ENCODE measurements around the gene CACNA1B.

The CACNA1B gene

DNA sequence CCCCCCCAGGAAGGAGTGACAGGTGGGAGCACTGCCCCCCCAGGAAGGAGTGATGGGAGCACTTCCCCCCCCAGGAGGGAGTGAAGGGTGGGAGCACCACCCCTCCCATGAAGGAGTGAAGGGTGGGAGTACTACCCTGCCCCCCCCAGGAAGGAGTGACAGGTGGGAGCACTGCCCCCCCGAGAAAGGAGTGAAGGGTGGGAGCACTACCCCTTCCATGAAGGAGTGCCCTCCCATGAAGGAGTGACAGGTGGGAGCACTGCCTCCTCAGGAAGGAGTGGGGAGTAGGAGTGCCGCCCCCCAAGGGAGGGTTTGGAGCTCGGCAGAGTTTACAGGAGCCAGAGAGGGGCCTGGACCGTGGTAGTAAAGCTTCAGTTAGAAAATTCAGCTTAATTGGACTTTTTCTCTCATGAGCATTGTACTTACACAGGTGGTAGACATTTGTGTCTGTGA, 100.7 kb downstream of the CACNA1B start:
- DNase-seq (ENCODE audit: low read depth in 1 of 2, low spot score in 1 of 2): no peak

DNA sequence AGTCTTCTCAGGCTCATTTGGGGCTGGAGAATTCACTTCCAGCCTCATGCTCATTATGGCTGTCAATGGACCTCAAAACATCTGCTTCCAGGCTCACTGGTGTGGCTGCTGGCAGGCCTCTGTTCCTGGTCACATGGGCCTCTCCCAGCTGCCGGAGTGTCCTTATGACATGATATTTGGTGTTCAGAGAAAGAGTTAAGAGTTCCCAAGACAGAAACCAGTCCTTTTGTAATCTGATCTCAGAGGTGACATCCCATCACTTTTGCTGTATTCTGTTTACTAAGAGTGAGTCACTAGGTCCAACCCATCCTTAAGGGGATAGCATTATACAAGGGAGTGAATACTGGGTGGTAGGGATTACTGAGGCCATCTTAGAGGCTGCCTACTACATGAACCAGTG, 104.6 kb downstream of the CACNA1B start:
- no peak for DNase-seq (ENCODE audit: low read depth in 1 of 2, low spot score in 1 of 2)

DNA sequence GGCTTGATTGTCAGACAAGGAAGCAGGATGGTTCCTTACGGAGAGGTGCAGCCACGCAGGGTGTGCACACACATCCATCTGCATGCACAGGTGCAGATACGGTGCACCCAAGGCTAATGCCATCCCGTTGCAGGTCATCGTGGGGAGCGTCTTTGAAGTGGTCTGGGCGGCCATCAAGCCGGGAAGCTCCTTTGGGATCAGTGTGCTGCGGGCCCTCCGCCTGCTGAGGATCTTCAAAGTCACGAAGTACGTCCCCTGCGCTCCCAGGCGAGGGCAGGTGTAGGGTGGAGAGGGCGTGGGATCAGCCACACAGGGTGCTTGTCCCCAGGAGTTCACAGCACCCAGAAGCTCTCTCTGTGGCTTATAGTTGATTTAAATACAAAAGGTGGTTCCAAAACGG, 106.4 kb downstream of the CACNA1B start:
- DNase-seq (ENCODE audit: low read depth in 1 of 2, low spot score in 1 of 2): no peak

DNA sequence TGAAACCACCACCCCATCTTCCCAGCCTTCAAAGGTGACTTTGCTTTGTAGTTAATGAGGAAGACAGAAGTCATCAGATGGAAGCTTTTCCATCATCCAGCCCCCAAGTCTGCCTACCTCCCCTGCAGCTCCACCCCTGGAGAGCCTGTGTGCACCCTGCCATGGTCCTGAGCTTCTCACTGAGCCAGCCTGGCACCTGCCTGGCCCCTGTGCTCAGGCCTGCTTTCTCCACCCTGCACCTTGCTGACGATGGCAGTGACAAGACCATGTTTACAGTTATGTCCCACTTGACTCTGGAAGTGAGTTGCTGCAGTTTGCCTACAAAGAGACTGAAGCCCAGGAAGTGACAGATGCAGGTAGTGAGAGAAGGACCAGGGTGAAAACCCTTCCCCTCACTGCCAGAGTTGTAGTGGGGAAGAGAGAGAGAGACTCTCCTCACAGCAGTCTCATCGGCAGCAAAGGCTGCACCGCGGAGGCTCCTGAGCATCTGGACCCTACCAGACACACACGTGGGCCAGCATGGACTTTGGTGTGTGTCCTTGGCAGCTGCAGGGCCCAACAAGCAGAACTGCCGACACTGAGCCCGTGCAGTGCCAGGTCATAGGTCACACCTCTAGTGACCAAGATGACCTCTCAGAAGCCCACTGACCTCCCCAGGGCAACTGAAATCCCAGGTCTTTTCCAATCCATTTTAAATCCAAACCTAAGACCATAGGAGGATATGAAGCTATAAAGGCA, 107.1 kb downstream of the CACNA1B start:
- DNase-seq (ENCODE audit: low read depth in 1 of 2, low spot score in 1 of 2): no peak

DNA sequence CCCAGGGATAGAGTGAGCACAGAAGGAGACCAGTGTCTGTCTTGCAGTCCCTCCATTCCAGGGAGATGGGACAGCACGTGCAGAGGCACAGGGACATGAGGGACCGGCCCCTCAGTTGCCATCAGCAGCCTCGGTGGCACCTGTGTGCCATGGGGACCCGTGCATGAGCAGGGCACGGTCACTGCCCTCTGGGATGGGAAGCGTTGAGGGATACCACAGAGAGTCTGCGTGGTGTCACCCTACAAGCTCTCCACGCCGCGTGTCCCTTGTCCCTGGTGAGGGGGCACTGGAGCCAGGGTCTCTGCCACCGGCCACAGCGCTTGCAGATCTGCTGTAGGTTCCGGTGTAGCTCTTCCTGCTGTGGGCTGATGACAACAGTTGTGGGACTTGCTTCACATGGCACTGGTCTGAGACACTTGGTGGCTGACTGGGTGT, 108.1 kb downstream of the CACNA1B start:
- DNase-seq (ENCODE audit: low read depth in 1 of 2, low spot score in 1 of 2): no peak

DNA sequence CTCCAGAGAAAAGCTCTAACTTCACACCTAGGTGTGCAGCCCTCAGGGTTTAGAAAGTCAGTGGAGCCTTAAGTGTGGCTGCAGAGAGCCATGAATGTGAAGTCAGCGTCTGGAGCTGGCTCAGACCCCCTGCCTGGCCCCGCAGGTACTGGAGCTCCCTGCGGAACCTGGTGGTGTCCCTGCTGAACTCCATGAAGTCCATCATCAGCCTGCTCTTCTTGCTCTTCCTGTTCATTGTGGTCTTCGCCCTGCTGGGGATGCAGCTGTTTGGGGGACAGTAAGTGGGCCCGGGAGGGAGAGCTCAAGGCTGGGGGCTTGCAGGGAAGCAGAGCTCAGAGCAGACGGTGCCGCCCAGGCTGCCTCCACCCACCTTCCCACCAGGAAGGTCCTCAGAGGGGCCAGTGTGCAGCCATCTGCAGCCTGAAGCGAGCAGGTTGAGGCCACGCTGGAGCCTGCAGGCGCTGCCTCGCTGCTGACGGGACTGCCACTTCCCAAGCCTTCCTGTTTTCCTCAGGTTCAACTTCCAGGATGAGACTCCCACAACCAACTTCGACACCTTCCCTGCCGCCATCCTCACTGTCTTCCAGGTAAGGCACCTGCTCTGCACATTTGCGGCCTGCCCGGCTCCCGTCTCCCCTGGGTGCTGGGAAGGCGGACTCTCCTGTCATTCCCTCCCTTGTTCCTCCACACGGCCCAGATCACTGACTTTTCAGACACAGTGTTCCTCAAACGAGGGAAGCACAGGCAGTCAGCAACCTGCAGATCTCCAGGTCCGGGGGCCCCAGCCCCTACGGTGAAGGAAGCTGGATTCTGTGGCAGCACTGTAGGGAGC, 108.9 kb downstream of the CACNA1B start:
- no peak for DNase-seq (ENCODE audit: low read depth in 1 of 2, low spot score in 1 of 2)

DNA sequence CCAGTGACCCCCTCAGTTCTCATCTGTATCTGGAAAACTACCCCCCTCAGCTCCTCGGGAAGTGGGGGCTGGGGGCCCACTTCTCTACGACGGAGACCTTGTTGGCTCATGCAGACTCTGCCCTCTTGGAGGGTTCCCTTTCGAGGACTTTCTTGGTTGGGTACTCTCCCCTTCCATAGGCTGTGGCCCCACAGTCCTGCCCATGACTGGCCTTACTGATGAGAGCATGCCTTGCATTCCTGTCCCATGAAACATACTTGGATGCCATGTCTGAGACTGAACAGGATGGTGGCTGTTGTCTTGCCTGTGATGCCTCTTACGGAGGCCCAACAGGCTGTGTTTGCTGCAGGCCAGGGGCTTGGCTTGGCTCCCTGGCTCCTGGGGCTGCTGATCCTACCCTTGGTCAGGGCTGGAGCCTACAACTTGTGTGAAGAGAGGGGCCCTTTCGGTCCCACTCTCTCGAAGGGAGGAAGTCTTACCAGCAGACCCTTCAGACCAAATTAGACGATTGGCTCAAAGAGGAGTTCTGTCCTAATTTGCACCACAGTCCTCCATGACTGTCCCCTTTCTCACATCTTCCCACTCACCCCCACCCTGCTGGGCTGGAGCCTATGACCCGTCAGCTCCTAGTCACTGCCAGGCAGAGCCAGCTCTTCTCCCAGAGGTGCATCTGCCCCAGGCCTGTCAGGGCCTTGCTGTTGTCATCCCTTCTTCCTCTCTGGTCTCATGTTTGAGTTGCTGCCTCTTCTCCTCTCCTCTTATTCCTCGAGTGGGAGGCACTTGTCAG, 109.9 kb downstream of the CACNA1B start:
- DNase-seq (ENCODE audit: low read depth in 1 of 2, low spot score in 1 of 2): no peak

DNA sequence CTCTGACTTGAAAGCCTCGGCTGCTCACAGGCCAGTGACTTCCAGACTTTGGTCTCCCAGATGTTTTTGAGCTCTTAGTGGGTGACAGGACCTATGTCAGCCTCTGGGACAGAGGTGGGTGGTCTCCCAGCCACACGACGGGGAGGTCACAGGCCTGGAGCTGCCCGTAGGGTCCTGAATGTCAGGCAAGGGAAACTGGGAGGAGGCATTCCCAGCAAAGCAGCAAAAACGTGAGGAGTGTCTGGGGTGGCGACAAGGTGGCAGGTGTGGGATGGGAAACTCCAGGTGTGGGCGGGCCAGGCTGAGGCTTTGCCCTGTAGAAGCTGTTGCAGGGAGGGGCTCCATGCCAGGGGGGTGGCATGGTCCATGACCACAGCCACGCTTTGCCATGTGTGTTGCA, 110.5 kb downstream of the CACNA1B start:
- DNase-seq (ENCODE audit: low read depth in 1 of 2, low spot score in 1 of 2): no peak

DNA sequence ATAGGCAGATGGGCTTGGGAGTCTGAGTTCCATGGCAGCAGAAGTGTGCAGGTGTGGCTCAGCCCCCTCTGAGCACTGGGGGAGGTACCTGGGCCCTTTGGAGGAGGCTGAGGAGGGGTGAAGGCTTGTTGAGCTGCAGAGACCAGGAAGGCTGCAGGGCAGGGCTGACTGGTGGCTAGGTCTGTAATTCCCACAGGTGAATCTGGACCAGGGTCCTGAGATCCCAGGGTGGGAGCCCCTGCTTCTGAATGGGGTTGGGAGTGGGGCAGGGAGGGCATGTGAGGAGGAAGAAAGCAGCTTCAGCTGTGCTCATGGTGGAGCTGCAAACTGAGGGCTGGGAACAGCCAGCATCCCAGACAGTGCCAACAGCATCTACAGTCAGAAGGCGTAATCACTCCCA, 111.1 kb downstream of the CACNA1B start:
- DNase-seq (ENCODE audit: low read depth in 1 of 2, low spot score in 1 of 2): no peak

DNA sequence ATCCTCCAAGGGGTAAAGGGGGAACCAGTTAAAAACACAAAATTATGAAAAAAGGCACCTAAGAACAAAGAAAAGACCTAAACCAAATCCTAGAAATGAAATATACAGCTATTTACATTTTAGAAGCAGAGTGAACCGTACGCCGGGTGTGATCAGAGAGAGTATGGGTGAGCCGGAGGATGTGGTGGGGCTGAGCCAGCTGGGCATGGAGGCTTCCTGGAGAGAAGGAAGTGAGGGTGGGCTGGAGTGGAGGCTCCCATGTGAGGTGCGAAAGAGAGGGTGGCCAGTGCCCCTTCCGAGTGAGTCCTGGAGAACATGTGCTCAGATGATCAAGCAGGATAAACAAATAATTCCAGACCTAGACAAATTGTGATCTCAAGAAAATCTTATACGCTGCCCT, 111.6 kb downstream of the CACNA1B start:
- DNase-seq (ENCODE audit: low read depth in 1 of 2, low spot score in 1 of 2): no peak

DNA sequence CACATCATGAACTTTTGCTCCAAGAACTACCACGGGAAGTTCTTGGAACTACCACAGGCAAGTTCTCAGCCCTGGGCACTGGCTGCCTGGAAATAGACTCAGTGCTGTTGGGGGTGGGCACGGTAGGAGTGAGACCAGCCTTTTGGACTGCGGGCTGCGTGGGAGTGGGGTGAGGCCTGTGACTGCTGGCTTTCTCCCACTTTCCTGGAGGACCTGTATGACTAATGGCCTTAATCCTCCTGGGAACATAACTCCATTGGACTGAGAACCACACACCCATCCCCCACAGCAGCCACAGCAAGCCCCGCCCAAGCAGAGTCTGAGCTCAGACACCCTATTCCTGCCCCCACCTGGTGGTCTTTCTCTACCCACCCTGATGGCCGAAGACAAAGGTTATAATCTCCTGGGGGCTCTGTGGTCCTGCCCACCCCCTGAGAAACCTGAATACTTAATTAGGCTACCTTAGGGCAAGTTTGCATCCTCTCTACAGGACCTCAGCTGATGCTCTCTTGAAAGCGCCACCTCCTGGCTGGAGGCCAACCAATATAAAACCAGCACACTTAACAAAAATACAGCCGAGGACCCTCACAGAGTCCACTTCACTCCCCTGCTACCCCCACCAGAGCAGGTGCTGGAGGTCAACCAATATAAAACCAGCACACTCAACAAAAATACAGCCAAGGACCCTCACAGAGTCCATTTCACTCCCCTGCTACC, 112.6 kb downstream of the CACNA1B start:
- no peak for DNase-seq (ENCODE audit: low read depth in 1 of 2, low spot score in 1 of 2)

DNA sequence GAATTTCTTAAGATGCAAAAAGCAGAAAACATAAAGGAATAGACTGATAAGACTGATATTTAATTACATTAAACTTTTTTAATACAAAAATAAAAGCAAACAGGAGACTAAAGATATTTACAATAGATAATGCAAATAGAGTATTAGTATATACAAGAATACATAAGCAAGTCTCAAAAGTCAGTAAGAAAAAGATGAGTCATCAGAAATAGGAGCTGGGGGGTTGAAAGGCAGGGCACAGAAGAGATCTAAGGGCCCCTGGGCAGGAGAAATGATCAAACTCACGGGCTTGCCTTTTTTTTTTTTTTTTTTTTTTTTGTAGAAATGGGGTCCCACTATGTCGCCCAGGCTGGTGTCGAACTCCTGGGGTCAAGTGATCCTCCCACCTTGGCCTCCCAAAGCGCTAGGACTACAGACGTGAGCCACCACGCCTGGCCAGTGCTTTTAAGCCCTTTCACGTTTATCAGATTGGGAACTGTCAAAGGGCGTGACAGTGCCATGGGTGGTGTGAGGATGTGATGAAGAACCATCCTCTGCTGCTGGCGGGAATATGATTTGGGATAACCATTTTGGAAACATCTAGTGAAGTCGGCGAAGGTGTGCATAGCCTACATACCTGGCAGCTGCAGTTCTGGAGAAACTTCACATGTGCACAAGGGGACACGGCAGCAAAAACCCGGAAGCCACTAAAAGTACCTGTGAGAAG, 126.1 kb downstream of the CACNA1B start:
- DNase-seq (ENCODE audit: low read depth in 1 of 2, low spot score in 1 of 2): no peak

DNA sequence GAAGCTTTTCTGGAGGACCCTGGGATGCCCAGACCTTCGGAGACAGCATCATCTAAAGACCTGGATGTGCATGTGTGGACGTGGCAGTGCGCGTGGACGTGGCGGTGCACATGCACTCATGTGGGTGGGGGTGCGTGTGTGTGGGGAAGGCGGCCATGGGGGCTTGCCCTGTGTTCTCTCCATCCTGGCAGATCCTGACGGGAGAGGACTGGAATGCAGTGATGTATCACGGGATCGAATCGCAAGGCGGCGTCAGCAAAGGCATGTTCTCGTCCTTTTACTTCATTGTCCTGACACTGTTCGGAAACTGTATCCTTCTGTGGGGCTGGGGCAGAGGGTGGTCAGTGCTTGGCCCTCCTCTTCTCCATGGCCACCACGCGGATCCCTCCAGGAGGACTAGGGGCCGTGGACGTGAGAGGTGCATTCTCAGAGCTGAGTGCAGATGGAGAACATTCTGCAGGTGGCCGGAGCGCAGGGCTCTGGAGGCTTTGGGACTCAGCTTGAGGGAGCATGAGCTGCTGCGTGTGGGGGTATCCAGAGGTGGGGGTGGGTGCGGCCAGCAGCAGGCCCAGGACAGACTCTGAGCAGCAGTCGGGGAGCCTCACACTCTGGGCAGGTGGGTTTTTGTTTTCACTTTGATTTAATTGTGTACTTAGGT, 129.1 kb downstream of the CACNA1B start:
- DNase-seq (ENCODE audit: low read depth in 1 of 2, low spot score in 1 of 2): no peak

DNA sequence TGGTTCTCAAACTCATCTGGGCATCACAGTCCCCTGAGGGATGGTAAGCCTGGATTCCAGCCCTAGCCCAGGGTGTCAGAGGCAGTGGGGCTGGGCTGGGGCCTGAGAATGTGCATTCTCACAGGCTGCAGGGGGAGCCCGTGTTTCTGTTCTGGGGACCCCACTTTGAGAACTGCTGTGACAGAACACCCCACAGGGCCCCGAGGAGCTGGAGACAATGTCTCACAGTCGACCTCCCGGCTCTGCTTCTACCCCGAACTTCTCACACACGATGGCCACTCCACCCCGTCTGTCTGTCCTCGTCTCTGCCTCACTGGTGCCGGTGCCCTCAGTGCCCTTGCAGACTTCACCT, 130.0 kb downstream of the CACNA1B start:
- no peak for DNase-seq (ENCODE audit: low read depth in 1 of 2, low spot score in 1 of 2)

DNA sequence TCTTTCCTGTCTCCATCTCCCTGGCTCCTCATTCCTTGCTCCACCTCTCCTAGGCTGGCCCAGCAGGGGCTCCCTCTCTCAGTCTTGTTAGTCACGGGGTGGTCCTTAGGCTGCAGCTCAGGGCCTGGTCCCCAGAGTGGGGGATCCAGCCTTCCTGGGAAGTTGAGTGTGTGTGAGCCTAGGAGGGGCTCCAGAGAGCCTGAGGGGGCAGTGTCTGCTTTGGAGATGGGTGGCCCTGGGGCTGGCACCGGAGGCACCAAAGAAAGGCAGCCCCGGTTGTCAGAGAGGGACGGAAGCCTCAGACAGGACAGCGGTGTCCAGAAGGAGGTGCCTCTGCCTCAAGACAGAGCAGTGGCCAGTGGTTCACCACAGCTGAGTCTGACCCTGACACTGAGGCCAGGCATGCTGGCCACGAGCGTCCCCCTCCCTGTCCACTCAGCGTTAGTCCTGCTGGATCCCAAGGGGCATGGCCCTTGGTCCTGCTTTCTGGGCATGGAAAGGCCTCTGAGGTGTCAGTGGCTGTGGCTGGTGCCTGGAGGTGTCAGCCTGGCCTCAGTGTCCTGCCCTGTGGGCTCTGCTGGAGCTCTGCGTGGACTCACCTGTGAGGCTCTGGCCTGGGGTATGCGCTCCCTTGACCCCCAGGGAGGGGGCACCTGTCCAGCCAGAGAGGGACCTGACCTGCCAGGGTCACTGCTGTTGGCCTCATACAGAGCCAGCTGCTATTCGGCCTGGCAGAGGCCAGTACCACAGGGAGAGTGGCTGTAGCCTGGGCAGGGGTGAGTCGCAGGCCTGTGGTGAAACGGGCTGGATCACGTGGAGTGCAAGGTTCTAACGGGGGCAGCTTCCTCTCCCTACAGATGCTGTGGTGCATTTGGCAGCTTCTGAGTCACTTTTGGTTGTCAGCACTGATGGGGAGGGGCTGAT, 130.6 kb downstream of the CACNA1B start:
- no peak for DNase-seq (ENCODE audit: low read depth in 1 of 2, low spot score in 1 of 2)

DNA sequence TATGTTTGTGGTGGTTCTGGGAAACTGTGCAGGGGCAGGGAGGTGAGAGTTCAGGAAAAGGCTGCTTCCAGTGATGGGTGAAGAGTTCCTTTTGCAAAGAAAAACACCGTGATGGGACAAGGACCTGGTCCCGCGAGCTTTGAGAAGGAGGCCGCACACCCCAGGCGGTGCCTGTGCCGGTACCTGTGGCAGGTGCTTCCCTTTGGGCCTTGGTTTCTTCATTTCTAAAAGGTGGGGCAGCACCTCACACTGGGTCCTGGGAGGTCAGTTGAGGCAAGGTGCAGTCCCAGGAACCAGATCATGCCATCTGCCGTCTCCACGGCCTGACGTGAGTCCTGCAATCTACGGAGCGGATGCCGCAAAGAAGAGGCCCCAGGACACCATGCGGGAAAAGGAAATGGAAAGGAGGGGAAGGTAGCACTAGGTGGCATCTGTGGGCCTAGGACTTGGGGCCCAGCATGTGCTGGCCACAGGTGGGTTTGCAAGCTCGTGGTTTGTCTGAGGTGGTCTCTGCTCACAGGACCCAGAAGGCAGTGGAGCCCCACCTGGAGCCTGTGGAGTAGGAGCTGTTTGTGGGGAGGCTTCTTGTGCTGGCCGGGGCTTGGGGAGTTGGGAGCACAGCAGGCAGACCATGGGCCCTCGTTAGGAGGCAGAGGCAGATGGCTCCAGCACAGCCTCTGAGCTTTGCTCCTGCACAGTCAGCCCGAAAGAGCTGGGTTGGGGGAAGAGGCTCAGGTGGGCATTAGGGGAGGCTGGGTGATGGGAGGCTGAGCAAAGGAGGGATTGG, 131.6 kb downstream of the CACNA1B start:
- no peak for DNase-seq (ENCODE audit: low read depth in 1 of 2, low spot score in 1 of 2)

DNA sequence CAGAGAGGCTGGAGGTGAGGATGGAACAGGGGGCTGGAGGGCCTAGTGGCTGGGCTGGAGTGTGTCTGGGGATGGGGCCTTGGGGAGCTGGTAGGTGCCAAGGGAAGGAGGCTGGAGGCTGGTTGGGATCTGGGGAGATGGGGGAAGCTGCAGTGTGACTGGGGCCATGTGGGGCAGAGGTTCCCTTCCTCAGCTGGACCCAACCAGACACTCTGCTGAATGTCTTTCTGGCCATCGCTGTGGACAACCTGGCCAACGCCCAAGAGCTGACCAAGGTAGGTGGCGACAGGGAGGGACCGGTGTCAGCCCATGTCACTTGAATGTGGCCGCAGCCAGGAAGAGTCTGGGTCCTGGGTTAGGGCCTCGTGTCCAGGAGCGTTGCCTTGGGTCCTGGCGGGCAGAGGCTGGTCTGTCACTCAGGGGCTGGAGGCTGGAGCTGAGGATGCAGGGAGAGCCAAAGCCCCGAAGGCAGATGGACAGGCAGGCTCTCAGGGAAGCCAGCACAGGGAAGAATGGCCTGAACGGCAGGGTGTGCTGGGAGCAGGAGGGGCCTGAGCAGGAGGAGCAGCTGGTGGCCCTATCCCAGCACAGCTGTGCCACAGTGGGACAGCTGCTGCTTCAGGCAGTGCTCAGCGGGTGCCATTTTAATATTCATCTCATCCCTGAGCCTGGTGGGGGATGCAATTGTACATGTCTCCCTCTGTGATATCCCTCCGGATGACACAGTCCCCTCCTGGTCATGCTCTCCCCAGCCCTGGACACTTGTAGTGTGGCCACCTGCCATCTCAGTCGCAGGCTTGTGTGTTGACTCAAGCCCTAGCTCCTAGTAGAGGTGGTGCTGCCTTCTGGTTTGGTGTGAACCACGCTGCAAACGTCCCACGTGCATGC, 132.5 kb downstream of the CACNA1B start:
- DNase-seq (ENCODE audit: low read depth in 1 of 2, low spot score in 1 of 2): no peak

Data from activated CD4-positive, alpha-beta T cell treated with anti-CD3 and anti-CD28 coated beads, Interleukin-2, amount 50 U/mL, for 24 hours (primary cell).